Panc1 (cell line): ENCODE data around the gene FBXL16. TPM values are rescaled to one million over a fixed set of nuclear protein-coding genes. Genes with fewer than 3 reads are reported as not detected.

ENCODE experiments used
- ATAC-seq: fragments of 200-7000 bp; cut with Tn5 transposase; 2 replicates; pipeline ENCODE4 v1.9.1; 2020; ENCODE audit warnings: mild to moderate bottlenecking, moderate library complexity
- BruUV-seq: library from RNA; stranded (reverse); fragments of 400-500 nt; replicated peaks from 2 replicates; lab custom pipeline; 2021; lab: Mats Ljungman, UMichigan
- CTCF ChIA-PET: fragments of 300-600 bp; sonication (Branson Sonifier 250); formaldehyde crosslinking; loops from one replicate; lab custom pipeline; 2022; ENCODE audit warnings: antibody characterized with exemption; lab: Charles Lee
- POLR2A ChIA-PET: fragments of 300-600 bp; sonication (Branson Sonifier 250); formaldehyde crosslinking; loops from one replicate; lab custom pipeline; 2022; ENCODE audit warnings: antibody characterized with exemption; lab: Charles Lee
- DNase-seq: peaks from one replicate; pipeline ENCODE4 v3.0.0-alpha.2; 2010; ENCODE audit warnings: low read depth, low spot score
- H3K27ac ChIP-seq: 2 replicates; pipeline ENCODE4 v1.5.1; 2011; ENCODE audit warnings: mild to moderate bottlenecking, low read length, inconsistent platforms
- H3K27me3 ChIP-seq: fragments of 200-500 bp; sonication (Bioruptor generic); 2 replicates; pipeline ENCODE4 v1.6.0; 2014; ENCODE audit warnings: low read length, inconsistent platforms; ENCODE audit not compliant: control insufficient read depth, insufficient read depth
- H3K36me3 ChIP-seq: fragments of 200-500 bp; sonication (Bioruptor generic); 2 replicates; pipeline ENCODE4 v1.5.1; 2014; ENCODE audit warnings: inconsistent platforms, mild to moderate bottlenecking, low read length, moderate library complexity; ENCODE audit not compliant: control insufficient read depth, insufficient read depth
- H3K4me1 ChIP-seq: 2 replicates; pipeline ENCODE4 v1.5.1; 2011; ENCODE audit warnings: inconsistent platforms, mild to moderate bottlenecking, low read length, moderate library complexity; ENCODE audit not compliant: control insufficient read depth, insufficient read depth
- H3K4me3 ChIP-seq, 2 experiments: 2 replicates each; pipeline ENCODE4 v1.5.1; 2011 to 2012; ENCODE audit warnings: low read depth in 2 of 2, low read length in 2 of 2, mild to moderate bottlenecking in 2 of 2, inconsistent platforms in 1 of 2, moderate library complexity in 1 of 2
- H3K9me3 ChIP-seq: fragments of 200-500 bp; sonication (Bioruptor generic); 2 replicates; pipeline ENCODE4 v1.5.1; 2014; ENCODE audit warnings: low read depth, mild to moderate bottlenecking, inconsistent platforms, low read length, moderate library complexity; ENCODE audit not compliant: control insufficient read depth, insufficient read depth
- POLR2AphosphoS5 ChIP-seq: IDR thresholded peaks from 2 replicates; pipeline ENCODE4 v1.6.1; 2012; ENCODE audit warnings: mild to moderate bottlenecking, low read depth, low read length, moderate library complexity
- SIN3A ChIP-seq: IDR thresholded peaks from 2 replicates; pipeline ENCODE4 v1.6.1; 2012; ENCODE audit warnings: low read depth, mild to moderate bottlenecking, low read length, moderate library complexity, borderline replicate concordance; ENCODE audit not compliant: insufficient read depth
- TCF7L2 ChIP-seq: IDR thresholded peaks from 2 replicates; pipeline ENCODE4 v1.6.1; 2011; ENCODE audit warnings: mild to moderate bottlenecking, low read depth, low read length, inconsistent platforms
- in situ Hi-C: cut with HindIII; loops from 2 replicates; pipeline ENCODE4 v1.10.0; 2016; ENCODE audit warnings: low sequenced_read_pairs, low pct_unique_long_range_greater_than_20kb
- intact Hi-C: fragments of 100-400 bp; cut with micrococcal nuclease; formaldehyde crosslinking; loops from one replicate; pipeline ENCODE4 v1.10.0; 2022; ENCODE audit not compliant: unreplicated experiment
- total RNA-seq: library from RNA; stranded (reverse); gene quantifications from one replicate; pipeline ENCODE4 v1.2.1, GENCODE V29; 2021; ENCODE audit not compliant: unreplicated experiment
- TF ChIP-seq, protein P1 (sequence below): fragments of 450-650 bp; IDR thresholded peaks from 2 replicates; pipeline ENCODE4 v1.5.1; 2017; ENCODE audit warnings: mild to moderate bottlenecking
- TF ChIP-seq, protein P2 (sequence below), 2 experiments: IDR thresholded peaks; 2 replicates each; pipeline ENCODE4 v1.6.1; 2011 to 2012; ENCODE audit warnings: low read depth in 2 of 2, control low read depth in 1 of 2, low read length in 1 of 2, mild to moderate bottlenecking in 1 of 2, moderate library complexity in 1 of 2; ENCODE audit not compliant: insufficient read depth in 1 of 2

FBXL16 gene
- total RNA-seq, 1 experiment from 2014 or later = 28.0 TPM

GRCh38 chr16:657487-657886, 48.1 kb downstream of the FBXL16 start:
- CTCF ChIA-PET = no interaction called here
- no peak for TF ChIP-seq POLR2AphosphoS5
- TF ChIP-seq SIN3A = no peak
- TF ChIP-seq, protein P1, sequence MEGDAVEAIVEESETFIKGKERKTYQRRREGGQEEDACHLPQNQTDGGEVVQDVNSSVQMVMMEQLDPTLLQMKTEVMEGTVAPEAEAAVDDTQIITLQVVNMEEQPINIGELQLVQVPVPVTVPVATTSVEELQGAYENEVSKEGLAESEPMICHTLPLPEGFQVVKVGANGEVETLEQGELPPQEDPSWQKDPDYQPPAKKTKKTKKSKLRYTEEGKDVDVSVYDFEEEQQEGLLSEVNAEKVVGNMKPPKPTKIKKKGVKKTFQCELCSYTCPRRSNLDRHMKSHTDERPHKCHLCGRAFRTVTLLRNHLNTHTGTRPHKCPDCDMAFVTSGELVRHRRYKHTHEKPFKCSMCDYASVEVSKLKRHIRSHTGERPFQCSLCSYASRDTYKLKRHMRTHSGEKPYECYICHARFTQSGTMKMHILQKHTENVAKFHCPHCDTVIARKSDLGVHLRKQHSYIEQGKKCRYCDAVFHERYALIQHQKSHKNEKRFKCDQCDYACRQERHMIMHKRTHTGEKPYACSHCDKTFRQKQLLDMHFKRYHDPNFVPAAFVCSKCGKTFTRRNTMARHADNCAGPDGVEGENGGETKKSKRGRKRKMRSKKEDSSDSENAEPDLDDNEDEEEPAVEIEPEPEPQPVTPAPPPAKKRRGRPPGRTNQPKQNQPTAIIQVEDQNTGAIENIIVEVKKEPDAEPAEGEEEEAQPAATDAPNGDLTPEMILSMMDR = no peak
- no peak for TF ChIP-seq TCF7L2
- TF ChIP-seq, protein P2, sequence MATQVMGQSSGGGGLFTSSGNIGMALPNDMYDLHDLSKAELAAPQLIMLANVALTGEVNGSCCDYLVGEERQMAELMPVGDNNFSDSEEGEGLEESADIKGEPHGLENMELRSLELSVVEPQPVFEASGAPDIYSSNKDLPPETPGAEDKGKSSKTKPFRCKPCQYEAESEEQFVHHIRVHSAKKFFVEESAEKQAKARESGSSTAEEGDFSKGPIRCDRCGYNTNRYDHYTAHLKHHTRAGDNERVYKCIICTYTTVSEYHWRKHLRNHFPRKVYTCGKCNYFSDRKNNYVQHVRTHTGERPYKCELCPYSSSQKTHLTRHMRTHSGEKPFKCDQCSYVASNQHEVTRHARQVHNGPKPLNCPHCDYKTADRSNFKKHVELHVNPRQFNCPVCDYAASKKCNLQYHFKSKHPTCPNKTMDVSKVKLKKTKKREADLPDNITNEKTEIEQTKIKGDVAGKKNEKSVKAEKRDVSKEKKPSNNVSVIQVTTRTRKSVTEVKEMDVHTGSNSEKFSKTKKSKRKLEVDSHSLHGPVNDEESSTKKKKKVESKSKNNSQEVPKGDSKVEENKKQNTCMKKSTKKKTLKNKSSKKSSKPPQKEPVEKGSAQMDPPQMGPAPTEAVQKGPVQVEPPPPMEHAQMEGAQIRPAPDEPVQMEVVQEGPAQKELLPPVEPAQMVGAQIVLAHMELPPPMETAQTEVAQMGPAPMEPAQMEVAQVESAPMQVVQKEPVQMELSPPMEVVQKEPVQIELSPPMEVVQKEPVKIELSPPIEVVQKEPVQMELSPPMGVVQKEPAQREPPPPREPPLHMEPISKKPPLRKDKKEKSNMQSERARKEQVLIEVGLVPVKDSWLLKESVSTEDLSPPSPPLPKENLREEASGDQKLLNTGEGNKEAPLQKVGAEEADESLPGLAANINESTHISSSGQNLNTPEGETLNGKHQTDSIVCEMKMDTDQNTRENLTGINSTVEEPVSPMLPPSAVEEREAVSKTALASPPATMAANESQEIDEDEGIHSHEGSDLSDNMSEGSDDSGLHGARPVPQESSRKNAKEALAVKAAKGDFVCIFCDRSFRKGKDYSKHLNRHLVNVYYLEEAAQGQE (IDR thresholded peaks at IDR 0.05; ENCODE audit: insufficient read depth in 1 of 2, low read depth in 2 of 2, low read length in 1 of 2) = no peak
- POLR2A ChIA-PET = no interaction called here
- H3K36me3 ChIP-seq = no peaks in the 10 kb centered on the region
- no TSS peak for BruUV-seq
- in situ Hi-C loops (no loop called here), intact Hi-C loops (no loop called here)
- H3K4me3 ChIP-seq = no peak overlapping the region
- H3K27me3 ChIP-seq = no peaks in the 10 kb centered on the region
- ATAC-seq = no peak
- no peak for DNase-seq
- H3K4me1 ChIP-seq = peaks cover 15% of the 10 kb centered on the region
- no peaks in the 10 kb centered on the region for H3K9me3 ChIP-seq
- no peak overlapping the region for H3K27ac ChIP-seq

DNA sequence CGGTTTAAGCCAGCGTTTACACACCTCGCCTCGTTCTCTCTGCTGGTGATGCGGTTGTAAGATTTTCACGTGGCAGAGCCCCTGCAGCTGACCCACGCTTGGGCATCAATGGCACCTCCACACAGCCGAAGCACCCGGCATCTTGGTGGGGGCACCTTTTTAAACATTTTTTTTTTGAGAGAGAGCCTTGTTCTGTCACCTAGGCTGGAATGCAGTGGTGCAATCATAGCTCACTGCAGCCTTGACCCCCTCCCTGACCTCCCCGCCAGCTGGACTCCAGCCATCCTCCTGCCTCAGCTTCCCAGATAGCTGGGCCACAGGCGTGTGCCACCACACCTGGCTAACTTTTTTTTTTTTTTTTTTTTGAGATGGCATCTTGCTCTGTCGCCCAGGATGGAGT, 51.6 kb downstream of the FBXL16 start:
- no peaks in the 10 kb centered on the region for H3K9me3 ChIP-seq
- ChIA-PET POLR2A (interaction anchor here (0.6 to 1.0 kb wide), 2 partner anchors 10 to 358 kb away, joined by 3 to 5 read pairs; no protein-coding TSS in a partner anchor), CTCF (interaction anchor here (0.7 kb wide), 1 partner anchor 65 kb away, joined by 6 read pairs; no protein-coding TSS in a partner anchor)
- in situ Hi-C loops = no loop called here
- no peak overlapping the region for H3K4me3 ChIP-seq
- intact Hi-C loops = no loop called here
- no TSS peak for BruUV-seq
- no peak for DNase-seq
- no peaks in the 10 kb centered on the region for H3K36me3 ChIP-seq
- H3K4me1 ChIP-seq = no peaks in the 10 kb centered on the region; the same call in 1 of the 2 replicates
- ATAC-seq = no peak
- H3K27me3 ChIP-seq = no peaks in the 10 kb centered on the region
- no peak overlapping the region for H3K27ac ChIP-seq
- TF ChIP-seq POLR2AphosphoS5 (no peak), SIN3A (no peak), TCF7L2 (no peak)
- TF ChIP-seq, protein P1 = no peak
- TF ChIP-seq, protein P2 (IDR thresholded peaks at IDR 0.05; ENCODE audit: insufficient read depth in 1 of 2, low read depth in 2 of 2, low read length in 1 of 2) = no peak
